Peyer's patch (tissue), 4 donors: ENCODE data around the gene CDH1.

Experiments
- POLR2A ChIP-seq, 2 donors: fragments of 450-650 bp; IDR thresholded peaks; one replicate each; pipeline ENCODE4 v1.5.1; 2017; ENCODE audit warnings: antibody characterized with exemption in 2 of 2, mild to moderate bottlenecking in 2 of 2, moderate library complexity in 2 of 2
- TF ChIP-seq, protein P1 (sequence below), 6 experiments: fragments of 450-650 bp in 4 of 6; fragments of 200-600 bp in 2 of 6; sonication (generic) in 1 of 6; IDR thresholded peaks; one replicate each; pipeline ENCODE4 v1.5.1; 2017 to 2019; ENCODE audit warnings: antibody characterized with exemption in 6 of 6, mild to moderate bottlenecking in 3 of 6, moderate library complexity in 1 of 6

- TF ChIP-seq, protein P1, sequence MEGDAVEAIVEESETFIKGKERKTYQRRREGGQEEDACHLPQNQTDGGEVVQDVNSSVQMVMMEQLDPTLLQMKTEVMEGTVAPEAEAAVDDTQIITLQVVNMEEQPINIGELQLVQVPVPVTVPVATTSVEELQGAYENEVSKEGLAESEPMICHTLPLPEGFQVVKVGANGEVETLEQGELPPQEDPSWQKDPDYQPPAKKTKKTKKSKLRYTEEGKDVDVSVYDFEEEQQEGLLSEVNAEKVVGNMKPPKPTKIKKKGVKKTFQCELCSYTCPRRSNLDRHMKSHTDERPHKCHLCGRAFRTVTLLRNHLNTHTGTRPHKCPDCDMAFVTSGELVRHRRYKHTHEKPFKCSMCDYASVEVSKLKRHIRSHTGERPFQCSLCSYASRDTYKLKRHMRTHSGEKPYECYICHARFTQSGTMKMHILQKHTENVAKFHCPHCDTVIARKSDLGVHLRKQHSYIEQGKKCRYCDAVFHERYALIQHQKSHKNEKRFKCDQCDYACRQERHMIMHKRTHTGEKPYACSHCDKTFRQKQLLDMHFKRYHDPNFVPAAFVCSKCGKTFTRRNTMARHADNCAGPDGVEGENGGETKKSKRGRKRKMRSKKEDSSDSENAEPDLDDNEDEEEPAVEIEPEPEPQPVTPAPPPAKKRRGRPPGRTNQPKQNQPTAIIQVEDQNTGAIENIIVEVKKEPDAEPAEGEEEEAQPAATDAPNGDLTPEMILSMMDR (IDR thresholded peaks at IDR 0.05) = no peak
- TF ChIP-seq POLR2A (IDR thresholded peaks at IDR 0.05) = no peak
Measured at GRCh38 chr16:68839831-68840230, 102.7 kb downstream of the CDH1 start.
